ENCODE measurements around the gene PEAK1.
"Not testable (repeated sequence)": the region's sequence is repeated elsewhere in the genome, so short reads cannot be mapped to it uniquely, and the experiment has no call there.

The PEAK1 gene

GRCh38 chr15:77163781-77164384 lies 256.0 kb downstream of the PEAK1 start:
- no peak for TF ChIP-seq CTCF (IDR thresholded peaks at IDR 0.05; ENCODE audit: control insufficient read depth, insufficient read depth, low read depth, low read length, missing control alignments)
- no peak for DNase-seq (ENCODE audit: low read depth)

GRCh38 chr15:77162872-77163633 lies 256.9 kb downstream of the PEAK1 start:
- no peak for TF ChIP-seq CTCF (IDR thresholded peaks at IDR 0.05; ENCODE audit: control insufficient read depth, insufficient read depth, low read depth, low read length, missing control alignments)
- H3K4me3 ChIP-seq (ENCODE audit: control insufficient read depth, low read depth, low read length): no peak overlapping the region
- no peak for DNase-seq (ENCODE audit: low read depth)

More at GRCh38 chr15:77163781-77164384, 256.0 kb downstream of the PEAK1 start:
- H3K4me3 ChIP-seq (ENCODE audit: control insufficient read depth, low read depth, low read length): no peak overlapping the region

- TF ChIP-seq CTCF (IDR thresholded peaks at IDR 0.05; ENCODE audit: control insufficient read depth, insufficient read depth, low read depth, low read length, missing control alignments): no peak
- no peak overlapping the region for H3K4me3 ChIP-seq (ENCODE audit: control insufficient read depth, low read depth, low read length)
- no peak for DNase-seq (ENCODE audit: low read depth)
Measured at GRCh38 chr15:77160562-77161478, 259.1 kb downstream of the PEAK1 start.

GRCh38 chr15:77156000-77156399 lies 263.9 kb downstream of the PEAK1 start:
- not testable (repeated sequence) for DNase-seq (ENCODE audit: low read depth); H3K4me3 ChIP-seq (ENCODE audit: control insufficient read depth, low read depth, low read length)

- DNase-seq (ENCODE audit: low read depth): no peak
- TF ChIP-seq CTCF (IDR thresholded peaks at IDR 0.05; ENCODE audit: control insufficient read depth, insufficient read depth, low read depth, low read length, missing control alignments): no peak
Measured at GRCh38 chr15:77148191-77148590, 271.7 kb downstream of the PEAK1 start.

GRCh38 chr15:77145370-77145769 lies 274.5 kb downstream of the PEAK1 start:
- H3K4me3 ChIP-seq (ENCODE audit: control insufficient read depth, low read depth, low read length): no peak overlapping the region
- TF ChIP-seq CTCF (IDR thresholded peaks at IDR 0.05; ENCODE audit: control insufficient read depth, insufficient read depth, low read depth, low read length, missing control alignments): no peak
- no peak for DNase-seq (ENCODE audit: low read depth)

More at GRCh38 chr15:77148191-77148590, 271.7 kb downstream of the PEAK1 start:
- H3K4me3 ChIP-seq (ENCODE audit: control insufficient read depth, low read depth, low read length): no peak overlapping the region

All from AG09309 (cell line).